ENCODE measurements around the gene TLE6.

The TLE6 gene

DNA sequence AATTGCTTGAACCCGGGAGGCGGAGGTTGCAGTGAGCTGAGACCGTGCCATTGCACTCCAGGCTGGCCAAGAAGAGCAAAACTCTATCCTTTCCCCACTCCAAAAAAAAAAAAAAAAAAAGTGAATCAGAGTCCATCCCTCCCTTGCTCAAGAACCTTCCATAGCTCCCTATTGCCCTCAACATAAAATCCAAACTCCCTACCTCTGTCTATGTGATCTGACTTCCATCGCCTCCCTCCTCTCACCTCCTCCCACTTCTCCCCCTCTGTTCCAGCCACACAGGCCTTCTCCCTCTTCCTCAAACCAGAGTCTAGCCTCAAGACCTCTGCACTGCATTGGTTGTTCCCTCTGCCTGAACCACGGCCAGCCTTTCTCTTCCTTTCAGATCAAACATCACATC lies 61.8 kb downstream of the TLE6 start:
- TF ChIP-seq ZFX (IDR thresholded peaks at IDR 0.05) (no peak), CTCF (conservative IDR thresholded peaks at IDR 0.05) (no peak)
- H3K27ac ChIP-seq = no peak overlapping the region

DNA sequence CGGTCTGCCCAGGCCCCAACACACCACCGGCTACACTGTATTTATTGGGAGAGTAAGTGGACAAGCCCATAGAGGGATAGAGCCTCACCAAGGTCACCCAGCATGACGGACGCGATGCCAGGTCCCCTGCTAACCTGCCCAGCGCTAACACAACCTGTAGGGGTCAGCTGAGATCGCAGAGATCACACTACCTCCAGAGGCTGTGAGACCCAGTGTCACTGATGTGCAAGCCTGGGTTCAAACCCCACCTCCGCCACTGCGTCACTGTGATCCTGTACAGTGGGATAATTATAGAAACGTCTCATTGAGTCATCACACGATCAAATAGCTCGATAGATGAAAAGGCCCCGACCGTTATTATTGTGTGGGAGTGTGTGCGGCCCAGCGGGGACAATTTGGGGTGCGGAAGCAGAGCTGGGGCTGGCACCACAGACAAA lies 62.3 kb downstream of the TLE6 start:
- H3K27ac ChIP-seq = no peak overlapping the region
- TF ChIP-seq CTCF (conservative IDR thresholded peaks at IDR 0.05) = no peak
- no peak for TF ChIP-seq ZFX (IDR thresholded peaks at IDR 0.05)

- no peak for TF ChIP-seq CTCF (conservative IDR thresholded peaks at IDR 0.05)
- TF ChIP-seq ZFX (IDR thresholded peaks at IDR 0.05) = no peak
Measured at GRCh38 chr19:3041327-3041726, 64.0 kb downstream of the TLE6 start.

DNA sequence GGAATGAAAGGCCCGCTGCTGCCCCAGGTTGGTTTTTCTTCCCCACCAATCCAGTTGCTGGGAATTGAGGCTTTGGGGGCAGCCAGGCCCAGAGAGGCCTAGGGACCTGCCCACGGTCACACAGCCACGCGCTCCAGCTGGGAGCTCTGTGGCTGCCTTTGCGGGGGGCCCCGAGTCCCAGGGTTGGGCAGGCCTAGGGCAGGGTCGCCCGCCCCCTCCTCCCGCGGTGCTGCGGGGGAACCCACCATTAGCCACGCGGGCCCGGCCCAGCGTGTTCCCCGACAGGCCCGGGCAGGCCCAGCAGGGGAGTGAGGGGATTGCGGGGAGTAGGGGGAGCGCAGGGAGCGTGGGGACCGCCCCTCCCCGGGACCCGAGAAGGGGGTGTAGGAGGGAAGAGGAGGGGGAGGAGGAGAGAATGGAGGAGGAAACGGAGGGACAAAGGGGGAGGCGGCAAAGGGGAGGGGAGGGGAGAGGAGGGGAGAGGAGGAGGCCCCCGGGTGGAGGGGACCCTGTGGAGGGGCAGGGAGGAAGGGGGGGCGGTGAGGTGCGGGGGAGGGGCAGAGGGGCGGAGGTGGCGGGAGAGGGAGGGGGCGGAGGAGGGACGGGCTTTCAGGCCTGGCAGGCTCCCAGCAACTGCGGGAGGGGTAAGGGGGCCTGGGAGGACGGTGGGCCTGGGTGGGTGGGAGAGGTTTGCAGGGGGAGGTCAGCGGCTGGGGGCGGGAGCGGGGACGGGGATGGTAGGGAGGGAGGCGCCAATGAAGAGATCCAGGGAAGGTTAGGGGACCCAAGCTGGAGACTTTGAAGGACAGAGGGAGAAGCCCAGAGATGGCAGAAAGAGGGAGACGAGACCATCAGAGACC lies 64.6 kb downstream of the TLE6 start:
- TF ChIP-seq ZFX (IDR thresholded peaks at IDR 0.05) = no peak
- no peak for TF ChIP-seq CTCF (conservative IDR thresholded peaks at IDR 0.05)
- H3K27ac ChIP-seq = no peak overlapping the region

More at GRCh38 chr19:3041327-3041726, 64.0 kb downstream of the TLE6 start:
- H3K27ac ChIP-seq = no peak overlapping the region

DNA sequence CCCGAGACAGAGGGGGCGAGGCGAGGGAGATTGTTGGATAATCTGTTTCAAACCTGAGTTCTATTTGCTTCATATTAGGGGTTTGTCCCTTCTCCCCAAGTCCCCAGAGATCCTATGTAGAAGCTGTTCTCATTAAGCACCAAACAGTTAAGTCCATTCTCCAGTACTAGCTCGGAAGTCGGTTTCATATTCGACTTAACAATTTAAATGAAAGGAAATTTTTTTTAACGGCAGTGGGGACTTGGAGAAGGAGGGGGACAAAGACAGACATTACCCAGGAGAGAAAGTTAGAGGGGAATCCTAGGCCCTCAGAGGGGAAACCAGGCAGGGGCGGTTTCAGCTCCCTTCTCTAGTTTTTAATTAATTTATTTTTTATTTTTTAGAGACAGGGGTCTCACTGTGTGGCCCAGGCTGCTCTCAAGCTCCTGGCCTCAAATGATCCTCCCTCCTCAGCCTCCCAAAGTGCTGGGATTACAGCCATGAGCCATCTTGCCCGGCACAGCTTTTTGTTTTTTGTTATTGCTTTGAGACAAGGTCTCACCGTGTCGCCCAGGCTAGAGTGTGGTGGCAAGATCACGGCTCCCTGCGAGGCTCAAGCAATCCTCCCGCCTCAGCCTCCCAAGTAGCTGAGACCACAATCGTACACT lies 65.4 kb downstream of the TLE6 start:
- TF ChIP-seq ZFX (IDR thresholded peaks at IDR 0.05) = no peak
- TF ChIP-seq CTCF (conservative IDR thresholded peaks at IDR 0.05) = no peak
- H3K27ac ChIP-seq = no peak overlapping the region
